NCI-H524 (cell line): ENCODE data around the gene OR2T2.
"Not testable (repeated sequence)": the region's sequence is repeated elsewhere in the genome, so short reads cannot be mapped to it uniquely, and the experiment has no call there.

Experiments
- DNase-seq, 2 experiments: peaks; one replicate each; lab custom pipeline; 2025; lab: John Stamatoyannopoulos, UW

The OR2T2 gene

GRCh38 chr1:248450466-248451145 is 5.2 kb downstream of the OR2T2 start:
- DNase-seq: not testable (repeated sequence)

- not testable (repeated sequence) for DNase-seq
Observed at GRCh38 chr1:248453619-248454018, 8.2 kb downstream of the OR2T2 start.

GRCh38 chr1:248455045-248455444 is 9.6 kb downstream of the OR2T2 start:
- DNase-seq: not testable (repeated sequence)

GRCh38 chr1:248456635-248457034 is 11.2 kb downstream of the OR2T2 start:
- not testable (repeated sequence) for DNase-seq

GRCh38 chr1:248459117-248459516 is 13.7 kb downstream of the OR2T2 start:
- peak in 1 of 2 experiments; percentile 0 for DNase-seq

GRCh38 chr1:248471154-248471553 is 25.7 kb downstream of the OR2T2 start:
- DNase-seq: no peak

- DNase-seq: not testable (repeated sequence)
Observed at GRCh38 chr1:248472111-248472510, 26.7 kb downstream of the OR2T2 start.

GRCh38 chr1:248473051-248473450 is 27.6 kb downstream of the OR2T2 start, which contains the start of gene OR2T3:
OR2T3 (plus strand) TSS chr1:248473351; CDS start chr1:248473351, 0 bp downstream.
- not testable (repeated sequence) for DNase-seq

- DNase-seq: not testable (repeated sequence)
Observed at GRCh38 chr1:248475660-248476059, 30.2 kb downstream of the OR2T2 start.

GRCh38 chr1:248481686-248482579 is 36.5 kb downstream of the OR2T2 start:
- not testable (repeated sequence) for DNase-seq

- DNase-seq: not testable (repeated sequence)
Observed at GRCh38 chr1:248488289-248488688, 42.9 kb downstream of the OR2T2 start, which contains the start of gene OR2T5. OR2T5 (plus strand) TSS chr1:248488589; CDS start chr1:248488589, 0 bp downstream.

GRCh38 chr1:248496661-248497060 is 51.2 kb downstream of the OR2T2 start:
- DNase-seq: not testable (repeated sequence)

- DNase-seq: not testable (repeated sequence)
Observed at GRCh38 chr1:248500305-248501035, 55.0 kb downstream of the OR2T2 start.
